Measurements from ENCODE around the gene CDC42EP2.

Gene CDC42EP2

DNA sequence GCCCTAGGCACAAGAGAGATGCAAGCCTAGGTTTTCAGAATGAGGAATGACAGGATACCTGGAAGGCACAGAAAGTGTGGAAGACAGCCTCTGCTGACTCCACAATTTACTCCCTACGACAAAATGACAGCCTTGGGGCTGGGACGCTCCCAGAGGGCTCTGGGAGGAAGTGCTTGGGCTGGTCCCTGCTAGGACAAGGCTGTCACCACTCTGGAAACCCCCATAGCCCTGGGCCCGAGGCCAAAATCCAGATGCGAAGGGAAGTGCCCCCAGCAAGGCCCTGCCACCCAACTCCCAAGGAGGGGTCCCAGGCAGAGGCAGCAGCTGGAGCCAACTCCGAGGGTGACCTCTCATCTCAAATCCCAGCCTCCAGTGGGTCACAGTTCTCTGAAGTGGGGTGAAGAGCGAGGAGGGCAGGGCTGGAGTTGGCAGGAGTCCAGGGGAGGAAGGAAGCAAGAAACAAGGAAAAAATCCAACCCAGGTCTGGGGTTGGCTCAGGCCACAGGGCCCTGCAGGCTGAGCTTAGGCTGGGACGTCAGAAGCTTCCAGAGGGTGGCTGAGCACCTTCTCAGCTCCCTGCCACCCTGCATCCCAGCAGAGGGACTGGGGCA is 6.3 kb upstream of the CDC42EP2 start:
- Histone ChIP-seq H3K4me3 (replicated peaks; ENCODE audit: insufficient read depth, low read length) (no peak overlapping the region), H3K27me3 (ENCODE audit: insufficient read depth, poor library complexity, severe bottlenecking) (no peaks in the 10 kb centered on the region), H3K27ac (replicated peaks) (no peak overlapping the region)
- TF ChIP-seq, protein P1, sequence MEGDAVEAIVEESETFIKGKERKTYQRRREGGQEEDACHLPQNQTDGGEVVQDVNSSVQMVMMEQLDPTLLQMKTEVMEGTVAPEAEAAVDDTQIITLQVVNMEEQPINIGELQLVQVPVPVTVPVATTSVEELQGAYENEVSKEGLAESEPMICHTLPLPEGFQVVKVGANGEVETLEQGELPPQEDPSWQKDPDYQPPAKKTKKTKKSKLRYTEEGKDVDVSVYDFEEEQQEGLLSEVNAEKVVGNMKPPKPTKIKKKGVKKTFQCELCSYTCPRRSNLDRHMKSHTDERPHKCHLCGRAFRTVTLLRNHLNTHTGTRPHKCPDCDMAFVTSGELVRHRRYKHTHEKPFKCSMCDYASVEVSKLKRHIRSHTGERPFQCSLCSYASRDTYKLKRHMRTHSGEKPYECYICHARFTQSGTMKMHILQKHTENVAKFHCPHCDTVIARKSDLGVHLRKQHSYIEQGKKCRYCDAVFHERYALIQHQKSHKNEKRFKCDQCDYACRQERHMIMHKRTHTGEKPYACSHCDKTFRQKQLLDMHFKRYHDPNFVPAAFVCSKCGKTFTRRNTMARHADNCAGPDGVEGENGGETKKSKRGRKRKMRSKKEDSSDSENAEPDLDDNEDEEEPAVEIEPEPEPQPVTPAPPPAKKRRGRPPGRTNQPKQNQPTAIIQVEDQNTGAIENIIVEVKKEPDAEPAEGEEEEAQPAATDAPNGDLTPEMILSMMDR (IDR thresholded peaks at IDR 0.05; ENCODE audit: insufficient read depth, low read length): no peak
- TF ChIP-seq POLR2AphosphoS5 (IDR thresholded peaks at IDR 0.05; ENCODE audit: low read depth): peak; percentile 31; the same call in 1 of the 2 replicates
- peak; percentile 47; the same call in 1 of the 2 replicates for TF ChIP-seq SPI1 (IDR thresholded peaks at IDR 0.05; ENCODE audit: borderline replicate concordance, low read depth)
- TF ChIP-seq, protein P2, sequence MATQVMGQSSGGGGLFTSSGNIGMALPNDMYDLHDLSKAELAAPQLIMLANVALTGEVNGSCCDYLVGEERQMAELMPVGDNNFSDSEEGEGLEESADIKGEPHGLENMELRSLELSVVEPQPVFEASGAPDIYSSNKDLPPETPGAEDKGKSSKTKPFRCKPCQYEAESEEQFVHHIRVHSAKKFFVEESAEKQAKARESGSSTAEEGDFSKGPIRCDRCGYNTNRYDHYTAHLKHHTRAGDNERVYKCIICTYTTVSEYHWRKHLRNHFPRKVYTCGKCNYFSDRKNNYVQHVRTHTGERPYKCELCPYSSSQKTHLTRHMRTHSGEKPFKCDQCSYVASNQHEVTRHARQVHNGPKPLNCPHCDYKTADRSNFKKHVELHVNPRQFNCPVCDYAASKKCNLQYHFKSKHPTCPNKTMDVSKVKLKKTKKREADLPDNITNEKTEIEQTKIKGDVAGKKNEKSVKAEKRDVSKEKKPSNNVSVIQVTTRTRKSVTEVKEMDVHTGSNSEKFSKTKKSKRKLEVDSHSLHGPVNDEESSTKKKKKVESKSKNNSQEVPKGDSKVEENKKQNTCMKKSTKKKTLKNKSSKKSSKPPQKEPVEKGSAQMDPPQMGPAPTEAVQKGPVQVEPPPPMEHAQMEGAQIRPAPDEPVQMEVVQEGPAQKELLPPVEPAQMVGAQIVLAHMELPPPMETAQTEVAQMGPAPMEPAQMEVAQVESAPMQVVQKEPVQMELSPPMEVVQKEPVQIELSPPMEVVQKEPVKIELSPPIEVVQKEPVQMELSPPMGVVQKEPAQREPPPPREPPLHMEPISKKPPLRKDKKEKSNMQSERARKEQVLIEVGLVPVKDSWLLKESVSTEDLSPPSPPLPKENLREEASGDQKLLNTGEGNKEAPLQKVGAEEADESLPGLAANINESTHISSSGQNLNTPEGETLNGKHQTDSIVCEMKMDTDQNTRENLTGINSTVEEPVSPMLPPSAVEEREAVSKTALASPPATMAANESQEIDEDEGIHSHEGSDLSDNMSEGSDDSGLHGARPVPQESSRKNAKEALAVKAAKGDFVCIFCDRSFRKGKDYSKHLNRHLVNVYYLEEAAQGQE (IDR thresholded peaks at IDR 0.05; ENCODE audit: insufficient replicate concordance, low read depth): no peak
- no peak for TF ChIP-seq GABPA (IDR thresholded peaks at IDR 0.05; ENCODE audit: low read depth)
- DNase-seq (ENCODE audit: low read depth in 1 of 2, low spot score in 1 of 2): no peak

GRCh38 chr11:65309006-65309405 is 5.7 kb upstream of the CDC42EP2 start:
- Histone ChIP-seq H3K27me3 (ENCODE audit: insufficient read depth, poor library complexity, severe bottlenecking) (peaks cover 3% of the 10 kb centered on the region), H3K4me3 (replicated peaks; ENCODE audit: insufficient read depth, low read length) (no peak overlapping the region), H3K27ac (replicated peaks) (no peak overlapping the region)
- DNase-seq (ENCODE audit: low read depth in 1 of 2, low spot score in 1 of 2): no peak
- TF ChIP-seq, protein P1 (IDR thresholded peaks at IDR 0.05; ENCODE audit: insufficient read depth, low read length): no peak
- TF ChIP-seq SPI1 (IDR thresholded peaks at IDR 0.05; ENCODE audit: borderline replicate concordance, low read depth): no peak
- no peak for TF ChIP-seq POLR2AphosphoS5 (IDR thresholded peaks at IDR 0.05; ENCODE audit: low read depth)
- TF ChIP-seq GABPA (IDR thresholded peaks at IDR 0.05; ENCODE audit: low read depth): no peak
- TF ChIP-seq, protein P2 (IDR thresholded peaks at IDR 0.05; ENCODE audit: insufficient replicate concordance, low read depth): no peak

DNA sequence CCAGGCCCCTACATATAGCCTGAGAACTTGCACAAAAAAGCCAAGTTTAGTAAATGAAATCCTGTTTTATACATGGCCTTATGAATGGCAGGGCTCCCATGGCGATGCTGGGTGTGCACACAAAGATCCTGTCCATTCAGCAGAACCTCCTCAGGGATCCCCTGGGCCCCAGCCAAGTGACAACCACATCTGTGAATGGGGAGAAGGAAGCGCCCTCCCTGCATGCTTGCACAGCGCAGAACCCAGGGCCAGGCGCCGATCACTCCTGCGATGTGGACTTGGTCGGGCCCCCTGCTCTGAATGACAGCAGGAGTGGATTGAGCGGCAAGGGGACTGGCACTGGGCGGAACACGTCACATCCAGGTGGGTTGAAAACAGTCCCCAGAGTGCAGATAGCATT is 4.5 kb upstream of the CDC42EP2 start:
- H3K27ac ChIP-seq (replicated peaks): no peak overlapping the region

More for the DNA sequence above, 4.5 kb upstream of the CDC42EP2 start:
- DNase-seq (ENCODE audit: low read depth in 1 of 2, low spot score in 1 of 2): no peak
- TF ChIP-seq GABPA (IDR thresholded peaks at IDR 0.05; ENCODE audit: low read depth) (no peak), SPI1 (IDR thresholded peaks at IDR 0.05; ENCODE audit: borderline replicate concordance, low read depth) (no peak), POLR2AphosphoS5 (IDR thresholded peaks at IDR 0.05; ENCODE audit: low read depth) (no peak)
- TF ChIP-seq, protein P1 (IDR thresholded peaks at IDR 0.05; ENCODE audit: insufficient read depth, low read length): no peak
- TF ChIP-seq, protein P2 (IDR thresholded peaks at IDR 0.05; ENCODE audit: insufficient replicate concordance, low read depth): no peak
- peaks cover 3% of the 10 kb centered on the region for H3K27me3 ChIP-seq (ENCODE audit: insufficient read depth, poor library complexity, severe bottlenecking)
- no peak overlapping the region for H3K4me3 ChIP-seq (replicated peaks; ENCODE audit: insufficient read depth, low read length)

Data from HL-60 (cell line).